ENCODE results near the gene LMF1.
A peak's percentile ranks its signal among the peaks of the same experiment; 100 is the strongest.
"Not testable (repeated sequence)": the region's sequence is repeated elsewhere in the genome, so short reads cannot be mapped to it uniquely, and the experiment has no call there.

Gene LMF1

DNA sequence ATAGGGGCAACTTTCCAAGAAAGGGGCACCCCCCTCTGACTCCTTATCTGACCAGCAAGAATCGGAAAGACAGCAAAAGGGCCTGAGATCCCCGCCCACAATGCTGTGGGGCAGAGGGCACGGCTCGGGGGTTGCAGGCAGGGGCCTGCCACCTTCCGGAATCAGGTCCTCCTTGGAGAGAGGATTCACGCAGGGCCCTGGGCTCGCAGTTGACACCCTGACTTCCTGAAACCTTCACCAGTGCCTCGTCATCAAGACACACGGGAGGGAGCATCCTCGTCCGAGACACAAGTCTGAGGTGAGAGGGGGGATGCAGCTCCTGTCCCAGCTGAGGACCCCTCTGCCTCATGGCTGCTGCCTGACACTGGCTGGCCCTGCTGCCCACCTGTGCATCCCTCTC lies 81.2 kb downstream of the LMF1 start:
- no peak for DNase-seq

DNA sequence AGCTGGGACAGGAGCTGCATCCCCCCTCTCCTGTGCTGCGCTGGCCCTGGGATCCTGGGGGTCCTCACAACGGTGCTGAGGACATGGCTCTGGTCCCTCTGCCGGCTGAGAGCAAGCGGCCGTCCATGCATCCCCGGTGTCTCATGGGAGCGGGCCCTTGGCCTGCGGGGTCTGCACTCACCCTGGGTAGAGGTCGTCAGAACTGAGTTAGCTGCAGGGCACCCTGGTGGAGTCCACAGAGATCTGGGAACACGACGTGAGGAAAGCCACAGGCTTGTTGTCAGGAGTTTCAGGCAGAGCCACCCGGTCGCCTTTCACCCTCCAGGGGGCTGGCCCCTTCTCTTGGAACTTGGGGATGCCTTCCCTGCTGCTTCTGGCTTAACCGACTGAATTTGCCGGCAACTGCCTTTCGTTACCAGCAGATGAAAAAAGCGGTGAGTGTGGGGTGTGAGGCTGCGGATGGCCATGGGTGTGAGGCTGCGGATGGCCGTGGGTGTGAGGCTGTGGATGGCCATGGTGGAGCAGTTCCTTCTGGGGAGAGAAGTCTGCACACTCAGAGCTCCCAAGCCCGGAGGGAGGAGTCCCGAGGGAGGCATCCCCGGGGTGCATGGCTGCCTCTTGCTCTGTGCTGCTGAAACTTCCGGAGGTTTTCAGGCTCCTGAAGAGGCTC lies 81.7 kb downstream of the LMF1 start:
- no peak for DNase-seq

DNA sequence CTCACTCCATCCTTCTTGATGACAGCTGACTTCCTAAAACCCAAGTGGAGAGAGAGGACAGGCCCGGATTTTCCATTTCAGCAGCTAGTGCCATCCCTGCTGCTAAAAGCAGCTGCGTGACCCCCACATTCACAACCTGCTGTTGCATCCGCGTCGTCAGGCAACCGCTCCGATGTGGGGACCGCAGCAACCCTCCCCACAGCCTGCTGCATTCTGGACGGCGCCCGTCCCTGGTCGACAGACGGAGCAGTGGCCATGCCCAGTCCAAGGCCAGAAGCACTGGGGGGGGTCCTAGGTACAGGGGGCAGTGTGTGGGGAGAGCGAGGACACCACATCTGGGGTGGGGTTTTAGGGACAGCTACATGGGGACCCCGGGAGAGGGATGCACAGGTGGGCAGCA lies 82.3 kb downstream of the LMF1 start:
- DNase-seq: not testable (repeated sequence)

DNA sequence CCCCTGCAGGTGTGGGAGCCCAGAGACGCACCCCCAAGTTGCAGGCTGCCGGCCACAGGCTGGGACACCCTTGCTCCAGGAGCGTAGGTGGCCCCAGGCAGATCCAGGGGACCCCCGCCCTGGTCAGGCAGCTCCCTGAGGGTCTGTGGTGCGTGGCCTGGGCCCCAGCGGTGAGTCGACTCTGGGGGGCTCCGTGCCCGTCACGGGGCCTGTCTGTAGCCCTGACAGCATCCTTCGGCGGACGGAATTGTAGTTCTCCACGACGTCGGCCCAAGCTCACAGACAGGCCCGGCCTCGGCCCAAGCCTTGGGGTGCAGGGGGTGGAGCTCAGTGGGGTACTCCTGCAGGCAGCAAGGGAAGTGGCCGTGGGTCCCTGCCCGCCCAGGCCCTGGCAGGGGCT lies 82.9 kb downstream of the LMF1 start:
- no peak for DNase-seq

DNA sequence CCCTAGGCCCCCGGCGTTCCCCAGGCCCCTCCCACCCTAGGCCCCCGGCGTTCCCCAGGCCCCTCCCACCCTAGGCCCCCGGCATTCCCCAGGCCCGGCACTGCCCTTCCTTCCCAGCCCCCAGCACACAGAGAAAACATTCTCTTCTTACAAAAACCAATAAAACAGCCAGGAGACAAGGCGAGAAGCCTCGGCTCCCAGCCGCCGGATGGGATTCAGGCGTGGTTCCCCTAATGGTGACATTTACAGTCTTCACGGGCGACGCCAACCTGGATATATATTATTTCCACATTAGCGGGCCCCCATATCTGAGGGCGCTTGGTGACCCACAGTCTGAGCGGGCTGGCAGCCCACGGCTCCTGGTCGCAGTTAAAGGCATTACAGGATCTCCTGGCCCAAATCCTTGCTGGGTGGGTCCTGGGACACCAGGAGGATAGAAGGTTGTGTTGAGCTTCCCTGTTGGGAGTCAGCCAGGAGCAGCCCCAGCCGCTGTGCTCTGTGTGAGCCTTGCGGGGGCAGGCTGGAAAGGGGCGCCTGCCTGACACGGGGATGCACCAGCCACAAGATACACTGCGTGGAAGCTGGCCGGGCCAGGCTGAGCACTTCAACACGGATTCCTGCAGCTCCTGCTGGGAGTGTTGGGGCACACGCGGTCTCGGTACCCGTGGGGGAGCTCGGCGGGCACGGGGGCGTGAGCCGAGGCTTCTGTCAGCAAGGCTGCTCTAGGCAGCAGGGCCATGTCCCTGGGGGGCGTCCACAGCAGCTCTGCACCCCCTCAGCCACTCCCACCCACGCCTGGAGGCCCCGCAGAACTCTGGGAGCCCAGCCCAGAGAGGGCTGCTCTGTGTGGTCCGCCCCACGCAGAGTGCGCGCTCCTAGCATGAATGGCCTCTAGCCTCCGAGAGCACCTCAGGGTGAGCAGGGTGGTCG lies 83.7 kb downstream of the LMF1 start:
- DNase-seq: peak; percentile 2

DNA sequence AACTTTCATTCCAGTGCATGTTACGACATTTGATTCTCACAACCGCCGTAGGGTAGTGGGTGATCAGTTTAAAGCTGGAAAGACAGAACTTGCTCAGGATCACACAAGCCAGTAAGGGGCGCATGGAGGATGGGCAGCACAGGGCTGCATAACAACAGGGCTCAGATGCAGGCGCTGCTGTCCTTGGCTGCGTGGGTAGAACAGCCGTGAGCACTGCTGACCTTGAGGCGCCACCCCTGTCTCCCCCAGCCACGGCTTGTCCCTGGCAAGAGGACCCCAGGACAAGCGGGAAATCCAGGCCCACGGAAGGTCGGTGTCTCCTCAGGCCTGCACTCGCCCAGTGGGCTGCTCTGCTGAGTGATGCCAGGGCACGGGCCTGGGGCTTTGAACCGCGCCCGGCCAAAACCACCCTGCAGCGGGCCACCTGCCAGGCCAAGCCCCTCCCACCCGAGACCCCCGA lies 84.7 kb downstream of the LMF1 start:
- DNase-seq: no peak

DNA sequence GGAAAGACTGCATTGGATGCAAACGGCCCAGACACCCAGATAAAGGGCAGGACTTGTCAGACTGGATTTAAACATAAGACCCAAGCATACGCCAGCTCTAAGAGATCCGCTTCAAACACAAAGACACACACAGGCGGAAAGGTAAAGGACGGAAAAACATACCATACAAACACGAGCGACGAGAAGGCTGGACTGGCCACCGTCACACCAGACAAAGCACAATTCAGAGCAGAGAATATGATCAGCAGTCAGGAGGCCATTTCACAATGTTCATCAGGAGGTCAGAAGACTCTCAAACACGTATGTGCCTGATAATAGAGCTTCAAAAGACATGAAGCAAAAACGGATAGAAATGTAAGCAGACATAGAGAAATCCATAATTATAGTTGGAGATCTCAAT lies 85.4 kb downstream of the LMF1 start:
- no peak for DNase-seq

DNA sequence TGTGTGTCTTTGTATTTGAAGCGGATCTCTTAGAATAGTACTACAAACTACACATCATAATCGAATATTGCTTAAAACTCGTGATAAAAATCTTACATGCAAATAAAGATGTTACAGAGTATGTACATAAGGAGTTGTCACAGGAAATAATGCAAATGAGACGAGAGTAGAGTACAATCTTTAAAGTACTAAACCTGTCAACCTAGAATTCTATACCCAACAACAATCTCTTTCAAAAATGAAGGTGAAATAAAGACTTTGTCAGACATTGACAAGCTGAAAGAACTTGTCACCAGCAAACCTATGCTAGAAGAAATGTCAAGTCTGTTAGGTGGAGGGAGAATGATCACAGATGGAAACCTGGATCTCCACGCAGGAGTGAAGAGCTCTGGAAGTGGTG lies 86.6 kb downstream of the LMF1 start:
- DNase-seq: no peak

DNA sequence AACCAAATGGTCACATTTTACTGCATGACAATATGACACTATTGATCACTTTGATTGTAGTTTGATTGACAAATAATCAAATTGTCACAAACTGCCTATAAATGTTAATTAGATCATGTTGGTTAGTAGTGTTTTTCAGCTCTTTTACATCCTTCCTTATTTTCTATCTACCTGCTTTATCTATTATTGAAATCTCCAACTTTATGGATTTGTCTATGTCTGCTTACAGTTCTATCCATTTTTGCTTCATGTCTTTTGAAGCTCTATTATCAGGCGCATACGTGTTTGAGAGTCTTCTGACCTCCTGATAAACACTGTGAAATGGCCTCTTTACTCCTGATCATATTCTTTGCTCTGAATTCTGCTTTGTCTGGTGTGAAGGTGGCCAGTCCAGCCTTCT lies 87.0 kb downstream of the LMF1 start:
- no peak for DNase-seq

DNA sequence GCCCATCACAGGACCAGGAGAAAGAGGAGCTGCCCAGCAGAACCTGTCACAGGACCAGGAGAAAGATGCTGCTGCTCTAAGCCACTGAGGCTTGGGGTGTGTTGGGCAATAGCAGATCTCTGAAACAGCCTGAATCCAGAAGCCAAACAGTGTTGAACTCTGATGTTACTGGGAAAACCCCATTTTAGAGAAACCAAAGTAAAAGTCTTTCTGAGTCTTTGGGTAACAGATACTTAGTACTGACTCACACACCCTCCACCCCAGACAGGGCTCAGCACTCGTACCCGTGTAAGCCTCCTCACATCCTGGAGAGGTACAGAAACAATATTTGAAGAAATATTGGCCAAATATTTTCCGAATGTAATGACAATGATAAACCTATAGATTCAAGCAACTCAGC lies 87.4 kb downstream of the LMF1 start:
- DNase-seq: no peak

DNA sequence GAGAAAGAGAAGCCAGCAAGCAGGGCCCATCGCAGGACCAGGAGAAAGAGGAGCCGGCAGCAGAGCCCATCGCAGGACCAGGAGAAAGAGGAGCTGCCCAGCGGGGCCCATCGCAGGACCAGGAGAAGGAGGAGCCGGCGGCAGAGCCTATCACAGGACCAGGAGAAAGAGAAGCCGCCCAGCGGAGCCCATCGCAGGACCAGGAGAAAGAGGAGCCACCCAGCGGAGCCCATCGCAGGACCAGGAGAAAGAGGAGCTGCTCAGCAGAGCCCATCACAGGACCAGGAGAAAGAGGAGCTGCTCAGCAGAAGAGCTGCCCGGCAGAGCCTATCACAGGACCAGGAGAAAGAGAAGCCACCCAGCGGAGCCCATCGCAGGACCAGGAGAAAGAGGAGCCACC lies 88.1 kb downstream of the LMF1 start:
- DNase-seq: not testable (repeated sequence)

DNA sequence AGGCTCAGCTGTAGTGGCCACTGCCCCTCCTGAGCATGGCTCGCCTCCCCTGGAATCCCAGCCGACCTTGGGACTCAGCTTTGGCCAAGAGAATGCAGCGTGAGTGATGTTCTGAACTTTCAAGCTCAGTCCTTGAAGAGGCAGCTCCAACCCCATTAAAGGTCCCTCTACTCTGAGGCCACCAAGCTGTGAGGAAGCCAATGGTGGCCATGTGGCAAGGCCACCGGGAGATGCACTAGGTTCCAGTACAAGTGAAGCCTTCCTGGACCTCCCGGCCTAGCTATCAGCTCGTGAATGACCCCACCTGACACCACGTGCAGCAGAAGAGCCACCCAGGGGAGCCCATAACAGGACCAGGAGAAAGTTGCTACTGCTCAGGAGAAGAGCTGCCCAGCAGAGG lies 88.5 kb downstream of the LMF1 start:
- no peak for DNase-seq

DNA sequence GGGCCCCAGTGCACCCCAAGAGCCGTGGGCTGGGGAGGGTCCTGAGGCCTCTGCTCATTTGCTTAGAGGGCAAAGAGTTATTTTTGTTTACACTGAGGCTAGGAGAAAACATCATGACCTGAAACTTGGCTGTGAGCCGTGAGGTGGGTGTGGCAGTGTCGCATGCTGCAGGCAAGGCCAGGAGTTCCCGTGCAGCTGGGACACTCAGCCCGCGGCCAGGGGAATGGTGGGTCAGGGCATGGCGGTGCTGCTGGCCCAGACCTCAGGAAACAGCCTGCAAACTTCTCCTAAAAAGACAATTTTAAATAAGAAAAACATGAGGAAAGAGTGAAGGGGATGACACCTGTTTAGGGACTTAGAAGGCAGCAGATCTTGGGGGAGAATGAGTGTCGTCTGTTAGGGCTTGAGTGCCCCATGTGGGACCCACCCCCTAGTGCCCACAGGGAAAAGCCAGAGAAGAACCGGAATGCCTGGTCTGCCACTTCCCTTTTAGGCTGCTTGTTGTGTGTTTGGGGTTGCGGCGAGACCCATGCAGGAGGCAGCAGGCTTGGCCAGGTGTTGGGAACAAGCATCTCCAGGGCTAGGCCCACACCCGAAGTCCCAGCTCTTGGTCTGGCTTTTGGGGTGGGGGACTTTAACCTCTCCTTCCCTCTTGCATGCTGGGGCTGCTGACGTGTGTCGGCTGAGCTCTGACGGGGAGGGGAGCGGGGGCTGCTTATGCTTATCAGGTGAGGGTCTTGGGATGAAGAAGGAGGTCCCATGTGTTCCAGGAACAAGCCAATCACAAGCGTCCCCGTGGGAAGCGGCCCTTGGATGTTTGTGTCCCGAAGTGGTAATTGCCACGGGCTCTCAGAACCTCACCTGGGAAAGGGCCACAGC lies 89.3 kb downstream of the LMF1 start:
- DNase-seq: no peak

DNA sequence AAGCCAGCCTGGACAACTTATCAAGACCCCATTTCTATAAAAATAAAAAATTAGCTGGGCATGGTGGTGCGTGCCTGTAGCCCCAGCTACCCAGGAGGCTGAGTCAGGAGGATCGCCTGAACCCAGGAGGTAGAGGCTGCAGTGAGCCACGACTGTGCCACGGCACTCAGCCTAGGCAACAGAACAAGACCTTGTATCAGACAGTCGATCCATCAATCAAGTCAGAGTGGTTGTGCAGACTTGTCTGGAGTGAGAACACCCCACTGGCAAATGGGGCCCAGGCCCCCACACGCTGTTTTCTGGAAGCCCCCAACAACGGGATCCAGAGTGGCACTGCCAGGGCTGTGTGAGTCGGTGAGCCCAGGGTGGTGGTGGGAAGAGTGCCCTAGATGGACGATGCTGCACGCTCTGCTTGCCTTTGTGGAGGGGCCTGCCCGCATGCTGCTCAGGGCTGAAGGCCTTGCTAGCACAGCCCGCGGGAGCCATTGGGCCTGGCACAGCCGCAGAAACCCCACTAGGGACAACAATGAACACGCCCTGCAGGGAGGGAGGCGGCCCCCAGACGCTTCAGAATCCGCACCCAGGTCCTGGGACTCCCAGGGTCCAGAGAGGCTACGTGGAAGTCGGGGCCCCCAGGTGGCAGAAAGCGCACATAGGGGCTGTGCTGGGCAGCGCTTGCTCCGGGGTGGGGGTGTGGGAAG lies 90.2 kb downstream of the LMF1 start:
- no peak for DNase-seq

DNA sequence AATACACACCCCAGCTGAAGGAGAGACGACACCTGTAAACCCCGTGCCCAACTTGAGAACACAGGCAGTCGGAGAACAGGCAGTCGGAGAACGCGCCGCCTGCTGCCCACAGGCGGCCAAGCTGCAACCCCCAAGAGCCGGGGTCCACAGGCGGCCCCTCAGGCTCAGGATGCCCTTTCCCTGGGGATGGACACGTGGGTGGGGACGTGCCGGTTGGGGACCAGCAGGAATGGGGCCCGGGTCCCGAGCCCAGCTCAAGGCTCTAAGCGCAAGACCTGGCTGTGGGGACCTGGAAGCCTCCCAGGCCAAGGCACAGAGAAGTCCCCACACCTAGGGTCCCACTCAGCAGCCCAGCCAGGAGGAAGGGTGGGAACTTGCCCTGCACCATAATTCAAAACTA lies 90.8 kb downstream of the LMF1 start:
- DNase-seq: no peak

DNA sequence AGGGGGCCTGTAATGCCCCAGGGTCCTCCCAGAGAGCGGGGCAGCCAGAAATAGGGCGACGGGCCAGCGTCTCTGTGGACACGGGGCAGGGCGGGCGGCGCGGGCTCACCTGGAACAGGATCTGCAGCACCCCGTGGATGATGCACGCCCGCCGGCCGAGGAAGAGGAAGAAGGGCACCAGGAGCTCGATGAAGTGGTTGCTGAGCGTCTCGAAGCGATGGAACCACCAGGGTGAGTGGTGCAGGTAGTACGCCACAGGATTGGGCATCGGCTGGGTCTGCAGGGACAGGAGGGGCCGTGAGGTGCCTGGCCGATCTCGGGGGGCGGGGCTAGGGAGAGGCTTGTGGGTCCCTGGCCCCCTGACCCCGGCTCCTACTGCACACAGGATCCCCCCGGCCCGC lies 91.3 kb downstream of the LMF1 start:
- no peak for DNase-seq

DNA sequence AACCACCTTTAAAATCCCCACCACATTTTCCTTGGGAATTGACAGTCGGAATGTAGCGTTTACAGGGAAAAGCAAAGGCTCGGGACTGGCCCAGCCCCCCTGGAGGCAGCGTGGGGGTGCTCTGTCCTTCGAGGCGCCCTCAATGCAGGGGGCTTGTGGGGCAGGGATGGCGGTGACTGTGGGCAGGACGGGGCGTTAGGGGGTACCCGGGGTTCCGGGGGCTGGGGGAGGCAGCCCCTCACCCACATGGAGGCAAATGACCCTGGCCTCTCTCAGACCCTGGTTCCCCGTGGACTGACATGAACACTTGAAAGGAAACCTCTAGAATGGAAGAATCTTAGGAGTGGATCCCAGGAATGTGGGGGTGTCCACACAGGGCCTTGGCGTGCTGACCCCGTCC lies 91.9 kb downstream of the LMF1 start:
- no peak for DNase-seq

DNA sequence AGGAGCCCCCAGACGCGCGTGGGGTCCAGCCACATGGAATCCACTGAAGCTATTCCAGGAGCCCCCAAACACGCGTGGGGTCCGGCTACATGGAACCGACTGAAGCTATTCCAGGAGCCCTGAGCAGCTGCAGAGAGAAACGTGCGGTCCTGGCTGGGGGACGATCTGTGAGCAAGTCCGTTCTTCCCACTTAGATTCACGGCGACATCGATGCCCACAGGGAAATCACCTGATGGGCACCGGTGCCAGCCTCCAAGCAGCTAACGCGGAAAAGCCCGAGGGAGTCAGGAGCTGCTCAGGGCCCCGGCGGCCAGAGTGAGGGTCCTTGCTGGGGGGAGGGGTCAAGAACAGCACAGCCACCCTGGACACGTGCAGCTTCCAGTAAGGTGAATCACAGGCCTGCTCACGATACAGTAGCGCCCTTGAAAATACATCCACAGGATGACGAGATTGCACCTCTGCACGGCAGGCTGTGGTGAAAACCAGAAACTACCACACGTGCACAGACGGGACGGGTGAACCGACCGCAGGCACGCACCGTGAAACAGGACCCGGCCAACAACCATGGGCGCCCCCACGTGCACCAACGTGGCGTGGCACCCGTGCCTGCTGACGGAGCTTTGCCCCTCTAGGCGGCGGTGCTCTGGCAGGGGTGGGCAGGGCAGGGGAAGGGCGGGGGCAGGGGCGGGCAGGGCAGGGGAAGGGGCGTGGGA lies 92.6 kb downstream of the LMF1 start:
- DNase-seq: peak; percentile 63

DNA sequence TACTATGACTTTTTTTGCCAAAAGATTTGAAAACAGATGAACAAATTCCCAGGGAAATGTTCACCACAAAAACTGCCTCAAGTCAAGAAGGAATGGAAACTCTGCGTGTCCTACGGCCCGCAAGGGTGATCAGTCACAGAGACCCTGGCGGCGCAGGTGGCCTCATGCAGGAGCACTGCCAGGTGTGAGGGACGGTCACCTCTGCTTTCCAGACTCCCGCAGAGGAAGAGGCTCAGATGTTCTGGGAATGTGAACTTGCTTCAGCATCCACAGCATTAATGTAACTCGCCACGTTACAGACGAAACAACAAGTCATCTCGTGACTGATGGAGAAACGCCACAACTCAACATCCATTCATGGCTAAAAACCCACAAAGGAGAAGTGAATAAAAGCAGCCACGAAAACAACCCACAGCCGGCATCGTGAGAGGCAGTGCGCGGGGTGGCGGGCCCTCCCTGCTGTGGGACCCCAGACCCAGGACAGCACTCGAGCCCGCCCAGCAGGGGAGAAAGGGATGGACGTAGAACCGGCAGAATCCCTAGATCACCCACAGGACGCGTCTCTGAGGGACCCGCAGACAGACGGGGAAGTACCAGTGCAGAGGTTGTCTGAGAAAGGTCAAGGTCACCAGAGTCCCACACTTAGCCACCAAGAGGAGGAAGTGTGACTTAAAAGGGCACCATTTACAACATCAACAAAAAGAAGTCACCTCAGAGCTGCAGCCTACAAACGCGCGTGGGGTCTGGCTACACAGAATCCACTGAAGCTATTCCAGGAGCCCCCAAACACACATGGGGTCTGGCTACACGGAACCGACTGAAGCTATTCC lies 93.3 kb downstream of the LMF1 start:
- DNase-seq: no peak

DNA sequence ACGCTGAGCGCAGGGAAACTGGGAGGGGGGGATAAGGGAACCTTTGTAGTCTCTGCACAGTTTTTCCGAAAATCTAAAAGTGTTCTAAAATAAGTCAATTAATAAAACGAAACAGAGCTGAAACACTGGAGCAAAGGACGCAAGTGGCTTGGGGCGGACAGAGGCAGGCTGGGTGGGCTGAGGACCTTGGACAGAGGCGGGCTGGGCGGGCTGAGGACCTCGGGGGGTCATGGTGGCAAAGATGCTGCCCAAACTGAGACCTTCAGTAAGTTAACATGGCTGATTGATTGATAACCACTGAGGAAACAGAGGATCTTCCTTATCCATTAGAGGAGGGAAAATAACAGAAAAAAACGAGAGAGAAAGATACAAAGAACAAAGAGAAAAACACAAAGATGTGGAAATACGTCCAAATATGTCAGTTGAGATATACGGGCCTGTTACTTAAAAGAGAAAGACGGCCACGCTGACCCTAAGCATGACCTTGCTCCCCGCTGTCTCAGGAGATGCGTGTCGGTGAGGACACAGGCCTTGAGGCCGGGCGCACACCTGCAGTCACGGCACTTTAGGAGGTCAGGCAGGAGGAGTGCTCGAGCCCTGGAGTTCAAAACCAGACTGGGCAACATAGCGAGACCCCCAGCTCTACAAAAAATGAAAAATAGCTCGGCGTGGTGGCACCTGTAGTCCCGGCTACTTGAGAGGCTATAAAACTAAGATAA lies 94.1 kb downstream of the LMF1 start:
- DNase-seq: no peak

DNA sequence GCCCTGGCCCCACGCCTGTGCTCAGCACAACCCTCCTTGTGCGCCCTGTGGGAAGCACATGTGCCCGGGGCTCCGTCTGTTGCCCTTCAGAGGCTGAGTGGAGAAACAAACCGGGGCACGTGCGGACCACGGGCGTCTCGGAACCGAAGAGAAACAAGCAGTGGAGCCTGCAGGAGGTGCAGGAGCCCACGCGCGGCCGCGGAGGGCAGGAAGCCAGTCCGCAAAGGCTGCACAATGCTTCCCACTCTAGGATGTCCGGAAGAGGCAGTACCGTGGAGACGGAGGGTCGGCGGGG lies 94.8 kb downstream of the LMF1 start:
- no peak for DNase-seq

All from fibroblast of skin of right biceps (primary cell).